Endothelial cell of hepatic sinusoid (primary cell): ENCODE results near the gene GMFB.
"Not testable (repeated sequence)": the region's sequence is repeated elsewhere in the genome, so short reads cannot be mapped to it uniquely, and the experiment has no call there.

Experiments used
- in situ Hi-C: cut with HindIII; loops from 2 replicates; pipeline ENCODE4 v1.10.0; 2017; ENCODE audit warnings: low sequenced_read_pairs

Gene GMFB

DNA sequence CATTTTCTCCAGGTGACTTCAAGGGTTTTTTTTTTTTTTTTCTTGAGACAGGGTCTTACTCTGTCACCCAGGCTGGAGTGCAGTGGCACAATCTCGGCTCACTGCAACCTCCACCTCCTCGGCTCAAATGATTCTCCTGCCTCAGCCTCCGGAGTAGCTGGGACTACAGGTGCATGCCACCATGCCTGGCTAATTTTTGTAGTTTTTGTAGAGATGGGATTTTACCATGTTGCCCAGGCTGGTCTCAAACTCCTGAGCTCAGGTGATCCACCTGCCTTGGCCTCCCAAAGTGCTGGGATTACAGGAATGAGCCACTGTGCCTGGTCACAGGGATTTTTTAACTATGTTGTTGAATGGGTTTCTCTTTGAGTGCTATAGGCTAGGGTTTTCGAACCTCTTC, 50.8 kb downstream of the GMFB start:
- in situ Hi-C loops, result not testable (repeated sequence)

- in situ Hi-C loops, result no loop called here
Measured at GRCh38 chr14:54435500-54435981, 53.2 kb downstream of the GMFB start.

DNA sequence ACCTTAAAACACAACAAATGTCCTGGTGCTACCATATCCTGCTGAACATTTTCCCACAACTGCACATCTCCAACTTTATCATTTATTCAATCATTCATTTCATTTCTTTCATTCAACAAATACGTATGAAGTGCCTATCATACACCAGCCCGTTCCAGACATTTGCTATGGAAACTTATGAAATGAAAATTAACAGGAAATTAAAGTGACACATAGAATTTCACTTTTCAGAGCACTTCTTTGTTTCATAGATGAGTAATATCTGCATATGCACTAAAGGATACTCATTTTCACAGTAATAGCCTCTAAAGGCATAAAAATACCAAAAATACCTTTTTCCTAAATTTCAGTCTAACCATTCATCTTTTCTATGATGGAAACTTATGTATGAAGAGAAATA, 60.3 kb downstream of the GMFB start:
- in situ Hi-C loops, result no loop called here

DNA sequence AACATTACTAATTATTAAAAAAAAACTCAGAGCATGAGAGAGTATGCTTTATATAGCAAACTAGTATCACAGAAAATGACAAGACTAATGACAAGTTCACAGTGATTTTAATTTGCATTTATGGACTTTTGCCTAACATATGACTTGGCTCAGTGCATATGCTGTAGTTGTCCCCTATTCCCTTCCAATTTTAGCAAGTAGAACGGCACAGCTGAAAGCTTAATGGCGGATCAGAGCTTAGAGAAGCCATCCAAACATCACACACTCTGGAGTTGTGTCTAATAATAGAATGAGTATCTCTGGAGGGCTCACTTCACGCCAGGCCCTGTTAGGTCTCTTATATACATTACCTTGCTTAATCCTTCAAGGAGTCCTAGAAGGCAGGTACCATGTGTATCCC, 60.9 kb downstream of the GMFB start:
- in situ Hi-C loops, result no loop called here

DNA sequence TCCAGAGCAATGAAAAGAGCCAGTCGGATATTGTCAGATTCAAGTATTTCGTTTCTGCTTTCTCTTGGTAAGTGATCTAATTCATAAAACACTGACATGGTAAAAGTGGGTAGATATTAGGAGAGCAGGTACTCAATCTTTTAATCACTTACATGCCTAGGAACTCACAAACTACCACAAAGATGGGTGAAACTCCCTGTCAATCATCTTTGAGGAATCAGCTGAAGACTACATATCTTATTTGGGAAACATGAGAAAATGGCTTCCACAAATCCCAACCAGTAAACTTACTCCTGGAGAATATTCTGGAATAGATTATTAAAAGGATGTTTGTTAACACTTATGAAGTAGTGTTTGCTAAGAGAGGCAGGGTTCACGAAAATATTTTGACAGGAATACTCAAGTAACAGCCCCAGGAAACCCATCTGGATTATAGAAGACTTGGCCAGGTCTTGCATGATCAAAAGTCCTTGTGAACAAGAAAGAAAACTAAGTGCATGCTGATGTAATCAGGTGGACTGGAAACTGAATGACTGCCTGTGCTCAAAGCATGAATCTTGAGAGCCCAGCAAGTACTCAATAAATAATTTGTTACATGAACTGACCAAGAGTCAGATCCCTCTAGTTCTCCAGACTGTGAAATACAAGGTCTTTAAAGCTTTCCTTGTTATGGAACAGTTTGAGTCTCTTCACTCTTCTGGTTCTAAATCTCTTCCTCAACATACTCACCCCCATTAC, 63.1 kb downstream of the GMFB start:
- in situ Hi-C loops, result no loop called here

- in situ Hi-C loops, result no loop called here
Measured at GRCh38 chr14:54425068-54425467, 63.7 kb downstream of the GMFB start.
